ENCODE data around the gene KIF1A.

The KIF1A gene

GRCh38 chr2:240832921-240833494, 13.0 kb upstream of the KIF1A start:
- TF ChIP-seq POLR2AphosphoS5 (IDR thresholded peaks at IDR 0.05; ENCODE audit: low read depth, low read length) (no peak), REST (IDR thresholded peaks at IDR 0.05; ENCODE audit: insufficient read depth in 1 of 2, low read depth in 2 of 2, low read length in 2 of 2) (no peak), SIN3A (IDR thresholded peaks at IDR 0.05; ENCODE audit: borderline replicate concordance, insufficient read depth, low read length) (no peak), FOXP2 (optimal IDR thresholded peaks at IDR 0.05; ENCODE audit: borderline replicate concordance, extremely low read depth, extremely low read length, insufficient read depth) (no peak), TAF1 (IDR thresholded peaks at IDR 0.05; ENCODE audit: borderline replicate concordance, insufficient read depth, low read length) (no peak)

GRCh38 chr2:240832205-240832727, 12.2 kb upstream of the KIF1A start:
- TF ChIP-seq SIN3A (IDR thresholded peaks at IDR 0.05; ENCODE audit: borderline replicate concordance, insufficient read depth, low read length) (no peak), POLR2AphosphoS5 (IDR thresholded peaks at IDR 0.05; ENCODE audit: low read depth, low read length) (no peak), FOXP2 (optimal IDR thresholded peaks at IDR 0.05; ENCODE audit: borderline replicate concordance, extremely low read depth, extremely low read length, insufficient read depth) (no peak), REST (IDR thresholded peaks at IDR 0.05; ENCODE audit: insufficient read depth in 1 of 2, low read depth in 2 of 2, low read length in 2 of 2) (no peak), TAF1 (IDR thresholded peaks at IDR 0.05; ENCODE audit: borderline replicate concordance, insufficient read depth, low read length) (no peak)

- TF ChIP-seq POLR2AphosphoS5 (IDR thresholded peaks at IDR 0.05; ENCODE audit: low read depth, low read length) (no peak), FOXP2 (optimal IDR thresholded peaks at IDR 0.05; ENCODE audit: borderline replicate concordance, extremely low read depth, extremely low read length, insufficient read depth) (no peak), TAF1 (IDR thresholded peaks at IDR 0.05; ENCODE audit: borderline replicate concordance, insufficient read depth, low read length) (no peak), REST (IDR thresholded peaks at IDR 0.05; ENCODE audit: insufficient read depth in 1 of 2, low read depth in 2 of 2, low read length in 2 of 2) (no peak), SIN3A (IDR thresholded peaks at IDR 0.05; ENCODE audit: borderline replicate concordance, insufficient read depth, low read length) (no peak)
These were observed 11.7 kb upstream of the KIF1A start for GRCh38 chr2:240831594-240832204.

GRCh38 chr2:240825476-240825875, 5.5 kb upstream of the KIF1A start:
- TF ChIP-seq TAF1 (IDR thresholded peaks at IDR 0.05; ENCODE audit: borderline replicate concordance, insufficient read depth, low read length) (no peak), POLR2AphosphoS5 (IDR thresholded peaks at IDR 0.05; ENCODE audit: low read depth, low read length) (no peak), FOXP2 (optimal IDR thresholded peaks at IDR 0.05; ENCODE audit: borderline replicate concordance, extremely low read depth, extremely low read length, insufficient read depth) (no peak), REST (IDR thresholded peaks at IDR 0.05; ENCODE audit: insufficient read depth in 1 of 2, low read depth in 2 of 2, low read length in 2 of 2) (no peak), SIN3A (IDR thresholded peaks at IDR 0.05; ENCODE audit: borderline replicate concordance, insufficient read depth, low read length) (no peak)
